ENCODE data around the gene DARS1.

DARS1 gene

DNA sequence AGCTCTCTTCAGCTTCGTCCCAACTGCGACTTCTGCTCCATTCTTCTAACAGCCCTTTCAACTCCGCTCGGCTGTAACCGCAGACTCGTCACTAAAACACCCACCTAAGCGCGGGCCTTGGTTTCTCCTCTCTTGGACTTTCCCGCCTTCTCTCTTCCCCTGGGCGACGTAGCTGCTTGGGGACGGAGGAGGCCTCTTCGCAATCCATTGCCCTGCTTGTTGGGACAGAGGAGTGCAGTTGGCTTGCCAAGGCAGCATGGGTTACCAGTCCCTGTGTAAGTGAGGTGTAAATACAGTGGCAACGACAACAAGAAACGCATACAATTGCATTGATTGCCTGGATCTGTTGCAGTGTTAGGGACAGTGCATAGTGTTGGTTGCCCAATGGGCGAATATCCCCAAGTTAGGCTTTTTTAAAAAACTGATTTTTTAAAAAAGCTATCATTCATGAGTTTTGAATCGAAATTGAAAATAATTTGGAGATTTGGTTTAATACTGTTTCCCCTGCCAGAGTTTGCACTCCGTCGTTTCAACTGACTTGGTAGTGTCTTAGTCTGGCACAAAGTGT, 484 bp upstream of the DARS1 start:
- Histone ChIP-seq H3K4me1 (ENCODE audit: control insufficient read depth in 1 of 2, insufficient read depth in 1 of 2, low read depth in 1 of 2, low read length in 1 of 2) (peaks cover 38 to 39% of the 10 kb centered on the region in 2 experiments), H3K4me3 (ENCODE audit: low read depth in 1 of 2, low read length in 1 of 2) (peak overlapping the region; percentile 94 to 97), H3K27ac (peak overlapping the region; percentile 97), H3K9me3 (no peaks in the 10 kb centered on the region), H3K27me3 (no peaks in the 10 kb centered on the region), H3K36me3 (no peaks in the 10 kb centered on the region)
- TF ChIP-seq, protein P1, sequence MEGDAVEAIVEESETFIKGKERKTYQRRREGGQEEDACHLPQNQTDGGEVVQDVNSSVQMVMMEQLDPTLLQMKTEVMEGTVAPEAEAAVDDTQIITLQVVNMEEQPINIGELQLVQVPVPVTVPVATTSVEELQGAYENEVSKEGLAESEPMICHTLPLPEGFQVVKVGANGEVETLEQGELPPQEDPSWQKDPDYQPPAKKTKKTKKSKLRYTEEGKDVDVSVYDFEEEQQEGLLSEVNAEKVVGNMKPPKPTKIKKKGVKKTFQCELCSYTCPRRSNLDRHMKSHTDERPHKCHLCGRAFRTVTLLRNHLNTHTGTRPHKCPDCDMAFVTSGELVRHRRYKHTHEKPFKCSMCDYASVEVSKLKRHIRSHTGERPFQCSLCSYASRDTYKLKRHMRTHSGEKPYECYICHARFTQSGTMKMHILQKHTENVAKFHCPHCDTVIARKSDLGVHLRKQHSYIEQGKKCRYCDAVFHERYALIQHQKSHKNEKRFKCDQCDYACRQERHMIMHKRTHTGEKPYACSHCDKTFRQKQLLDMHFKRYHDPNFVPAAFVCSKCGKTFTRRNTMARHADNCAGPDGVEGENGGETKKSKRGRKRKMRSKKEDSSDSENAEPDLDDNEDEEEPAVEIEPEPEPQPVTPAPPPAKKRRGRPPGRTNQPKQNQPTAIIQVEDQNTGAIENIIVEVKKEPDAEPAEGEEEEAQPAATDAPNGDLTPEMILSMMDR (IDR thresholded peaks at IDR 0.05): no peak

DNA sequence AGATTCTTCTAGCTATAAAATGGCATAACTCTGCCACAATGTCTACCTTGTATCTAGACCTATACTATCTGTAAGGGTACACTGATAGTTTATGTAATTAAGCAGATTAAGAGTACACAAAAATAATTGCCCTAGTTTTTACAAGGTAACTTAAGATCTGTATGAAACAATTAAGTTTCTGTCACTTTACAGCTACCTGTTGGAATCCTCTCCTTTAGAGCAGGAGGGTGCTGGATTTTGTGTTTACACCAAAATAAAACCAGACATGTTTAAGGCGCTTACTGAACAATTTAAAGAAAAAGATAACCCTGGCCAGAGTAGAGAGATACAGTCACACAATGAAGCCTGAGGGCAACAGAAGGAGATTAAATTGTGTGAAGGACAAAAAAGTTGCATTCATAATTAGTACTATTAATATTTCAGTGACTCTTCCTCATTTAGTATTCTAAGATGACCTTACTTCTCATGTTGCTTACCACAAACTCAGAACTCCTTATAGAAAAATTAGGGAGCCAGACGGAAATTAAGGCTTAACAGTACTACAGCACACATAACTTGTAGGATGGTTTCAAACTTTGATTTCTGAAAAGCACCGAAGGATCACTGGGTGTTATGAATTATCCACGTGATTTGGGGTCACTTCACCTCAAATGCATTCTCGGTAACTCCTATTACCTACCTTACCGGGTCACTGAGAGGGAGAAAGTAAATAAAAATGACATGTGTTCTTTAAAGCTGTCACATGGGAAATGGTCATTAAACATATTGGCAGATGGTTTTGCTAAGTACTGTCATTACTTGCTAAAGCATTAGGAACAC, 1.0 kb downstream of the DARS1 start:
- H3K4me3 ChIP-seq (ENCODE audit: low read depth in 1 of 2, low read length in 1 of 2): peak overlapping the region; percentile 94 to 97

DNA sequence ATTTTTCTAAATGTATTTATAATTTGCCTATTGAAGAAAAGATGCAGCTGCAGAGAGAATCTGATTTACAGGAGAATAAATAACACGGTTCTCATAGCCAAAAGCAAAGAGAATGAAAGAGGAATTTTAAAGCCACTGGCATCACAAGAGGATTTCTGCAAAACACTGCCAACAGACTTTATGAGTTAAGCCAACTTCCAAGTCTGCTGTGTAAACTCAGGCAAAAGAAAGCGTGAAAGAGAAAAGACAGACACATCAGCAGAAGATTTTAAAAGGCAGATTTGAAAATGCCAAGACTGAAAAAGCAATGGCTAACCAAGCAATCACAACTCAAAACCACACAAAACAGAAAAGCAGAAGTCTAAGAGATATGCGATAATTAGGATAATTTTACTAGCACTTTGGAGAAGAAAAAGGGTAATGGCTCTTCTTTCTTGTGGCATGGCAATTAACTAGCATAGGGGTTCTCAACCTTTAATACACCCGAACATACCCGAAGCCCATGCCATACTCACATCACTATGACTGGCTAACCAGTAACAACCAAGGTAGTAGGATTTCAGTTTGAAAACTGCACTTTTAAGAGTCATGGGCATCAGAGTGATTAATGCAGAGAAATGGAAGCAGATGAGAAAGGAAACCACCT, 4.9 kb downstream of the DARS1 start:
- Histone ChIP-seq H3K4me3 (ENCODE audit: low read depth in 1 of 2, low read length in 1 of 2) (no peak overlapping the region), H3K27ac (peak overlapping the region; percentile 59), H3K36me3 (no peaks in the 10 kb centered on the region), H3K4me1 (ENCODE audit: control insufficient read depth in 1 of 2, insufficient read depth in 1 of 2, low read depth in 1 of 2, low read length in 1 of 2) (peaks cover 41 to 45% of the 10 kb centered on the region in 2 experiments), H3K9me3 (no peaks in the 10 kb centered on the region), H3K27me3 (no peaks in the 10 kb centered on the region)
- TF ChIP-seq, protein P1 (IDR thresholded peaks at IDR 0.05): no peak

More for the DNA sequence above, 1.0 kb downstream of the DARS1 start:
- TF ChIP-seq, protein P1 (IDR thresholded peaks at IDR 0.05): no peak
- H3K9me3 ChIP-seq: no peaks in the 10 kb centered on the region
- H3K36me3 ChIP-seq: no peaks in the 10 kb centered on the region
- H3K27me3 ChIP-seq: no peaks in the 10 kb centered on the region
- H3K4me1 ChIP-seq (ENCODE audit: control insufficient read depth in 1 of 2, insufficient read depth in 1 of 2, low read depth in 1 of 2, low read length in 1 of 2): peaks cover 51 to 52% of the 10 kb centered on the region in 2 experiments
- peak overlapping the region; percentile 97 for H3K27ac ChIP-seq

DNA sequence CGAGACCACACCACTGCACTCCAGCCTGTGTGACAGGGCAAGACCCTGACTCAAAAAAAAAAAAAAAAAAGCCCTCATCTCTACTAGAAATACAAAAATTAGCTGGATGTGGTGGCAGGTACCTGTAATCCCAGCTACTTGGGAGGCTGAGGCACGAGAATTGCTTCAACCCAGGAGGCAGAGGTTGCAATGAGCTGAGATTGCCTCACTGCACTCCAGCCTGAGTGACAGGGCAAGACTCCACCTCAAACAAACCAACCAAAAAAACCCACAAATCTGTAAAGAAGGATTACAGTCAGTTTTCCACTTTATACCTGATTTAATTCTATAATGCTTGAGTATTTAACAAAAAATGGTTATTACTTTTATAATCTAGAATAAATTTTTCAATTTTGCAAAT, 9.7 kb downstream of the DARS1 start:
- Histone ChIP-seq H3K36me3 (no peaks in the 10 kb centered on the region), H3K9me3 (no peaks in the 10 kb centered on the region)
- TF ChIP-seq, protein P1 (IDR thresholded peaks at IDR 0.05): no peak

DNA sequence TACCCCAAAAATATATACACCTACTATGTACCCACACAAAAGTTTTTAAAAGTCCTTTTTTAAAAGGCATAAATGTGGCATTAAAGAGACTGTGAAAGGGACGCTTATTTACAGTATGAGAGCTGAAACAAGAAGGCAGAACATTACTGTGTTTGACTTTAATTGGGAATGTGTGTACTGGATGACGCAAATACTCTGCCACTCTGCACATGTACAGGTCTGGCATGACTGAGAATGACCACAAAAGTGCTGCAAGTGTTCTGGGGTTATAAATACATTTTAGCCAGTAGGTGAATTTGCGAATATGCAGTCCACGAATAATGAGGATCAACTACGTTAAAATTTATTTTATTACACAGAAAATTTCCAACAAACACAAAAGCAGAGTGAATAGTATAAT, 11.4 kb downstream of the DARS1 start:
- Histone ChIP-seq H3K9me3 (no peaks in the 10 kb centered on the region), H3K27ac (no peak overlapping the region), H3K27me3 (no peaks in the 10 kb centered on the region), H3K4me3 (ENCODE audit: low read depth in 1 of 2, low read length in 1 of 2) (no peak overlapping the region), H3K36me3 (no peaks in the 10 kb centered on the region), H3K4me1 (ENCODE audit: control insufficient read depth in 1 of 2, insufficient read depth in 1 of 2, low read depth in 1 of 2, low read length in 1 of 2) (peaks cover 0 to 4% of the 10 kb centered on the region in 2 experiments)
- TF ChIP-seq, protein P1 (IDR thresholded peaks at IDR 0.05): no peak

More for the DNA sequence above, 9.7 kb downstream of the DARS1 start:
- Histone ChIP-seq H3K4me3 (ENCODE audit: low read depth in 1 of 2, low read length in 1 of 2) (no peak overlapping the region), H3K27me3 (no peaks in the 10 kb centered on the region), H3K27ac (peak overlapping the region; percentile 33), H3K4me1 (ENCODE audit: control insufficient read depth in 1 of 2, insufficient read depth in 1 of 2, low read depth in 1 of 2, low read length in 1 of 2) (peaks cover 11 to 14% of the 10 kb centered on the region in 2 experiments)

Measured in neutrophil (primary cell).